Epithelial cell of esophagus (primary cell): ENCODE data around the gene LCN10.
"Not testable (repeated sequence)": the region's sequence is repeated elsewhere in the genome, so short reads cannot be mapped to it uniquely, and the experiment has no call there.

ENCODE experiments used
- DNase-seq: peaks from one replicate; pipeline ENCODE4 v3.0.0; 2010; ENCODE audit warnings: low read depth
- H3K4me3 ChIP-seq: 2 replicates; pipeline ENCODE4 v1.5.1; 2011; ENCODE audit warnings: mild to moderate bottlenecking, low read length, control low read depth
- TF ChIP-seq, protein P1 (sequence below): IDR thresholded peaks from 2 replicates; pipeline ENCODE4 v1.5.1; 2011; ENCODE audit warnings: low read depth, mild to moderate bottlenecking, low read length, control low read depth, inconsistent platforms; ENCODE audit not compliant: insufficient read depth; ENCODE audit errors: missing control alignments

Gene LCN10

DNA sequence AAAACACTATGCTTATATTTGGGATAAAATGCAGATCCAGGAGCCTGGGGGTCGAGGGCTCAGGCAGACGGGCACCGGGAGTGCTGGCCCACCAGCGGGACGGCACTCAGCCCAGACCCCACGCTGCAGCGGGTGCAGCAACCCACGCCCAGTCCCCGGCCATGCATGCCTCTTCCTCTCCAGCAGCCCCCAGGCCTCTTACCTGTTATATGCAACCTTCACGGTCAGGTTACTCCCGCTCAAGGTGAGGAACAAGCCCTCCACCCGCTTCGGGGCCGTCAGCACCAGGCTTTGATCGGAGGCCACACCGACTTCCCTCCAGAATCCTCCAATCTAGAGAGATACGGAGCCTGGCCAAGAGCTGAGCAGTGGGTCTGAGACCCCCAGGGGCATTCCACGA lies 14.1 kb upstream of the LCN10 start:
- TF ChIP-seq, protein P1, sequence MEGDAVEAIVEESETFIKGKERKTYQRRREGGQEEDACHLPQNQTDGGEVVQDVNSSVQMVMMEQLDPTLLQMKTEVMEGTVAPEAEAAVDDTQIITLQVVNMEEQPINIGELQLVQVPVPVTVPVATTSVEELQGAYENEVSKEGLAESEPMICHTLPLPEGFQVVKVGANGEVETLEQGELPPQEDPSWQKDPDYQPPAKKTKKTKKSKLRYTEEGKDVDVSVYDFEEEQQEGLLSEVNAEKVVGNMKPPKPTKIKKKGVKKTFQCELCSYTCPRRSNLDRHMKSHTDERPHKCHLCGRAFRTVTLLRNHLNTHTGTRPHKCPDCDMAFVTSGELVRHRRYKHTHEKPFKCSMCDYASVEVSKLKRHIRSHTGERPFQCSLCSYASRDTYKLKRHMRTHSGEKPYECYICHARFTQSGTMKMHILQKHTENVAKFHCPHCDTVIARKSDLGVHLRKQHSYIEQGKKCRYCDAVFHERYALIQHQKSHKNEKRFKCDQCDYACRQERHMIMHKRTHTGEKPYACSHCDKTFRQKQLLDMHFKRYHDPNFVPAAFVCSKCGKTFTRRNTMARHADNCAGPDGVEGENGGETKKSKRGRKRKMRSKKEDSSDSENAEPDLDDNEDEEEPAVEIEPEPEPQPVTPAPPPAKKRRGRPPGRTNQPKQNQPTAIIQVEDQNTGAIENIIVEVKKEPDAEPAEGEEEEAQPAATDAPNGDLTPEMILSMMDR: no peak
- no peak overlapping the region for H3K4me3 ChIP-seq
- no peak for DNase-seq

DNA sequence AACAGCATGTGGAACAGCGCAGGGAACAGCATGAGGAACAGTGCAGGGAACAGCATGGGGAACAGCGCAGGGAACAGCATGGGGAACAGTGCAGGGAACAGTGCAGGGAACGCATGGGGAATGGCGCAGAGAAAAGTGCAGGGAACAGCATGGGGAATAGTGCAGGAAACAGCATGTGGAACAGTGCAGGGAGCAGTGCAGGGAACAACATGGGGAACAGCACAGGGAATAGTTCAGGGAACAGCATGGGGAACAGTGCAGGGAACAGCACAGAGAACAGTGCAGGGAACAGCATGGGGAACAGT lies 13.3 kb upstream of the LCN10 start:
- no peak for DNase-seq
- TF ChIP-seq, protein P1: no peak
- no peak overlapping the region for H3K4me3 ChIP-seq

DNA sequence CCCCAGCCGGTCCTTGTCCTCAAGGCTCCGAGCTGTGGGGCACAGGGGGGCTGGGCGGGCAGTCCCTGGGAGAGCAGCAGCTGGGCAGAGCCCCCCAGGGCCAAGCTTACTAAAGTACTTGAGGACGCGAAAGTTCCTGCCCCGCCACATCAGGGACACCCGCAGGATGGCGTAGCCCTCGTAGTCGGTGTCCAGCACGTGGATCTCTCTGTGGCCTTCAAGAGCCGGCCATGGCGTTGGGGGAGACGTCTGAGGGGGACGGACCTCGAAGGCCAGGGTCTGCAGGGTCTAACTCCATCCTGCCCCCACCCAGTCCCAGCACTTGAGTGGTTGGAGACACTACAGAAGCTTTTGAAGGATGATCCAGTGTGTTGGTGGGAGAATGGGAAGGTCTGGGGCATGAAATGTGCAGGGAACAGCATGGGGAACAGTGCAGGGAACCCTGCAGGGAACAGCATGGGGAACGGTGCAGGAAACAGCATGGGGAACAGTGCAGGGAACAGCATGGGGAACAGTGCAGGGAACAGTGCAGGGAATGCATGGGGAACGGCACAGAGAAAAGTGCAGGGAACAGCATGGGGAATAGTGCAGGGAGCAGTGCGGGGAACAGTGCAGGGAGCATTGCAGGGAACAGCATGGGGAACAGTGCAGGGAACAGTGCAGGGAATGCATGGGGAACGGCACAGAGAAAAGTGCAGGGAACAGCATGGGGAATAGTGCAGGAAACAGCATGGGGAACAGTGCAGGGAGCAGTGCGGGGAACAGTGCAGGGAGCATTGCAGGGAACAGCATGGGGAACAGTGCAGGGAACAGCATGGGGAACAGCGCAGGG lies 12.8 kb upstream of the LCN10 start:
- not testable (repeated sequence) for H3K4me3 ChIP-seq, DNase-seq

DNA sequence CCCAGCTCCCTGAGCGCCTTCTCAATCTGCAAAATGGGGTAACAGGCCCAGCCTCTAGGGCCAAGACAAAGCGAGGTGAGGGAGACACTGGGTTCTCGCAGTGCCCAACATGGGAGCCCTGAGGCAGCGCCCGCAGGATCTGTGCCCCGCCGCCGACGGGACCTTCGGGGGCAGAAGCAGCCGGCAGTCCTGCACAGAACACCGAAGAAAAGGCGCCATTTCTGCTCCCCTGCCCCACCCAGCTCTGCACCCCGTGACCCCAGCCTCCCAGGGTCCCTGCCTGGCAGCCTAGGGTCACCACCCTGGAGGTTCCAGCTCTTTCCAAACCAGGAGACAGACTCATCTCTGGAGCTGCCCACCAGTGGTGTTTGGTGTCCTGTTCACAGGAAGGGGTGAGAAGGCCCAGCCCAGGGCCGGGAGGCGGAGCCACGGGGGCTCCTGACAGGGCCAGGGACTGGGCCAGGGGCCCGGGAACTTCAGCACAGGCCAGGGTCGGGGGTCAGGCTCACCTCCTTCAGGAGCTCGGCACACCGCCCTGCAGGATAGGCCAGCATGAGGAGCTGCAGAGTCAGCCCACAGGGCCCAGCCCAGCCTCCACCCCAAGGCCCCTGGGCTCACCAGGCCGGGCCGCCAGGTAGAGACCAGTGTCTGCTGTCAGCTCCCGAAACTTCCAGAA lies 12.0 kb upstream of the LCN10 start:
- no peak for DNase-seq
- TF ChIP-seq, protein P1: no peak
- no peak overlapping the region for H3K4me3 ChIP-seq

DNA sequence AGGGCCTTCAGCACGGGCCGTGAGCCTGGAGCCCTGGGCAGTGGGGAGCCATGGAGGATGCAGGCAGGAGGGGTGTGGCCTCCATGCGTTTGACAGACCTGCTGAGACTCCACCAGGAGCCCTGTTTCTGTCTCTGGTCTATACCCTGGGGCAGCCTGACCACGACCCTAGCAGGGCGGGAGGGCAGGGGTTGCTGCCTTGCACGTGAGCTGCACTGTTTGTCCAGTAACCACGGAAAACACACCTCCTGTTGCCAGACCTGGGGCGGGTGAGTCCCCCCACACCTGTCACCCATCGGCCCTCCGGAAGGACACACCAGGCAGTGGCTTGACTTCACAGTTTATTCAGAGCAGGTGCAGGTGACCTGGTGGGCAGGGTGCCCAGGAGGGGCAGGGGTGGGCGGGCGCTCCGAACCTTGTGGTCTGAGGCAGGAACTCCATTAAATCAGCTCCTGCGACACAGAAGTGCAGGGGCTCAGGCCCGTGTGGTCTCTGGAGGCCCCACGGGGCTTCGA lies 11.4 kb upstream of the LCN10 start:
- no peak overlapping the region for H3K4me3 ChIP-seq
- DNase-seq: no peak
- TF ChIP-seq, protein P1: no peak

DNA sequence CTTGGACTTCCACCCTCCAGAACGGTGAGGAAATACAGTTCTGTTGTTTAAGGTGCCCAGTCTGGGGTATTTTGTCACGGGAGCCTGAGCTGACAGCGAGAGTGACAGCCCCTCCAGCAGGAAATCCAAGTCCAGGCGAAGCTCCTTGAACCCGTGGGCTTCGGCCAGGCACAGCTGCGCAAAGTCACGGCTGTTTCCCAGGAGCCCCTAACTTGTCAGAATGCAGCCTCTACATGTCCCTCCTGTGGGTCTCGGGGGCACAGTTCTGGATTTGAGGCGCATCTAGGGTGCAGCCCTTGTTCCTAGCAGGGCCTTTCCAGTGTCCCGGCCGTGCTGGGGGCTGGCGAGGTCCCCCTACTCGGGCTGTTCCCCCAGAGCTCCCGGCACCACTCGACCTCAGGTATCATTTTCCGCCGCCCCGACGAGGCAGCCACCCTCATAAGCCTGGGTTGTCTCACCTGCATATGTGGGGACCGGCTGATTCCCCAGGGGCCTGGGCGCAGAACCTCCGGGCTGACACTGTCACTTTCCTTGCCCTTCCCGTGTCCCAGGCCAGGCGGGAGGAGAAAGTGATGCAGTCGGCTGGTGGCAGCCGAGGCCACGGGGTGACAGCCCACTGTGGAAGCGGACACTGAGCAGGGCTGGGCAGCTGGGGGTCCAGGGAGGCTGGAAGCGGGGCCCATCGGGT lies 10.8 kb upstream of the LCN10 start:
- no peak for DNase-seq
- H3K4me3 ChIP-seq: no peak overlapping the region
- TF ChIP-seq, protein P1: no peak

DNA sequence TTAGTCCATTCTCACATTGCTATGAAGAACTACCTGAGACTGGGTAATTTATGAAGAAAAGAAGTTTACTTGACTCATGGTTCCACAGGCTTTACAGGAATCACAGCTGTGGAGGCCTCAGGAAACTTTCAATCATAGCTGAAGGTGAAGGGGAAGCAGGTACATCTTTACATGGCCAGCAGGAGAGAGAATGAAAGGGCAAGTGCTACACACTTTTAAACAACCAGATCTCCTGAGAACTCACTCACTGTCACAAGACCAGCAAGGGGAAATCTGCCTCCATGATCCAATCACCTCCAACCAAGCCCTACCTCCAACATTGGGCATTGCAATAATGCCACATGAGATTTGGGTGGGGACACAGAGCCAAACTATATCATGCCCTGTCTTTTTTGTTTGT lies 9.1 kb upstream of the LCN10 start:
- TF ChIP-seq, protein P1: no peak
- no peak overlapping the region for H3K4me3 ChIP-seq
- no peak for DNase-seq
